HG03060 (cell line): ENCODE measurements around the gene ARHGAP33.
"Not testable (repeated sequence)": the region's sequence is repeated elsewhere in the genome, so short reads cannot be mapped to it uniquely, and the experiment has no call there.

Source experiments
- ATAC-seq: cut with Tn5 transposase; IDR thresholded peaks from one replicate; pipeline ENCODE4 v1.9.1; 2021; ENCODE audit warnings: low read depth, moderate number of reproducible peaks; ENCODE audit not compliant: unreplicated experiment

Gene ARHGAP33

GRCh38 chr19:35818445-35818844 is 43.1 kb downstream of the ARHGAP33 start:
- no peak for ATAC-seq

- ATAC-seq, result no peak
Observed at GRCh38 chr19:35822579-35822978, 47.2 kb downstream of the ARHGAP33 start.

GRCh38 chr19:35824150-35824549 is 48.8 kb downstream of the ARHGAP33 start:
- ATAC-seq, result no peak

GRCh38 chr19:35828692-35829301 is 53.4 kb downstream of the ARHGAP33 start:
- ATAC-seq, result no peak

- no peak for ATAC-seq
Observed at GRCh38 chr19:35830986-35831385, 55.6 kb downstream of the ARHGAP33 start.

- ATAC-seq, result no peak
Observed at GRCh38 chr19:35832054-35832453, 56.7 kb downstream of the ARHGAP33 start.

GRCh38 chr19:35833972-35834371 is 58.6 kb downstream of the ARHGAP33 start:
- ATAC-seq, result no peak

- ATAC-seq, result not testable (repeated sequence)
Observed at GRCh38 chr19:35836096-35836495, 60.7 kb downstream of the ARHGAP33 start.
